ENCODE measurements around the gene SHD. TPM values are rescaled to one million over a fixed set of nuclear protein-coding genes. Genes with fewer than 3 reads are reported as not detected.

The SHD gene
- total and polyA plus RNA-seq, 9 of the 15 experiments (the other 6 are each of a cell fraction or from before 2014, with no cell fraction given): 0.05 to 0.62 (median 0.15) TPM; not detected in 5

GRCh38 chr19:4326837-4327251, 47.8 kb downstream of the SHD start (continued):
- TF ChIP-seq RERE (CRISPR knock-in tag; IDR thresholded peaks at IDR 0.05; ENCODE audit: borderline replicate concordance) (no peak), BCOR (IDR thresholded peaks at IDR 0.05) (0 out of 2 replicates have a peak, but pooled peaks have one; percentile 57), PCBP1 (IDR thresholded peaks at IDR 0.05; ENCODE audit: low read depth, low read length, poor library complexity, severe bottlenecking) (no peak), USF1 (CRISPR knock-in tag; IDR thresholded peaks at IDR 0.05) (no peak), RBM14 (IDR thresholded peaks at IDR 0.05; ENCODE audit: borderline replicate concordance, insufficient read depth, low read depth, low read length) (no peak), ZBED1 (IDR thresholded peaks at IDR 0.05) (no peak), E4F1 (CRISPR knock-in tag; IDR thresholded peaks at IDR 0.05; ENCODE audit: borderline replicate concordance) (no peak), E2F1 (CRISPR knock-in tag; IDR thresholded peaks at IDR 0.05) (no peak), ZZZ3 (IDR thresholded peaks at IDR 0.05) (no peak), TFAM (CRISPR knock-in tag; conservative IDR thresholded peaks at IDR 0.05) (no peak), BRF1 (IDR thresholded peaks at IDR 0.05; ENCODE audit: borderline replicate concordance, extremely low read depth, insufficient read length) (no peak), ZNF347 (CRISPR knock-in tag; IDR thresholded peaks at IDR 0.05; ENCODE audit: low read depth) (no peak), CHD2 (IDR thresholded peaks at IDR 0.05; ENCODE audit: low read depth, low read length) (no peak), TAF9B (IDR thresholded peaks at IDR 0.05; ENCODE audit: partially characterized antibody) (no peak), ZNF512 (tag; IDR thresholded peaks at IDR 0.05) (no peak), MIER1 (IDR thresholded peaks at IDR 0.05; ENCODE audit: low read depth) (no peak), PCBP2 (IDR thresholded peaks at IDR 0.05; ENCODE audit: low read depth, low read length, poor library complexity, severe bottlenecking) (no peak)
